ENCODE data around the gene SLC2A11.
A peak's percentile ranks its signal among the peaks of the same experiment; 100 is the strongest.

SLC2A11 gene

DNA sequence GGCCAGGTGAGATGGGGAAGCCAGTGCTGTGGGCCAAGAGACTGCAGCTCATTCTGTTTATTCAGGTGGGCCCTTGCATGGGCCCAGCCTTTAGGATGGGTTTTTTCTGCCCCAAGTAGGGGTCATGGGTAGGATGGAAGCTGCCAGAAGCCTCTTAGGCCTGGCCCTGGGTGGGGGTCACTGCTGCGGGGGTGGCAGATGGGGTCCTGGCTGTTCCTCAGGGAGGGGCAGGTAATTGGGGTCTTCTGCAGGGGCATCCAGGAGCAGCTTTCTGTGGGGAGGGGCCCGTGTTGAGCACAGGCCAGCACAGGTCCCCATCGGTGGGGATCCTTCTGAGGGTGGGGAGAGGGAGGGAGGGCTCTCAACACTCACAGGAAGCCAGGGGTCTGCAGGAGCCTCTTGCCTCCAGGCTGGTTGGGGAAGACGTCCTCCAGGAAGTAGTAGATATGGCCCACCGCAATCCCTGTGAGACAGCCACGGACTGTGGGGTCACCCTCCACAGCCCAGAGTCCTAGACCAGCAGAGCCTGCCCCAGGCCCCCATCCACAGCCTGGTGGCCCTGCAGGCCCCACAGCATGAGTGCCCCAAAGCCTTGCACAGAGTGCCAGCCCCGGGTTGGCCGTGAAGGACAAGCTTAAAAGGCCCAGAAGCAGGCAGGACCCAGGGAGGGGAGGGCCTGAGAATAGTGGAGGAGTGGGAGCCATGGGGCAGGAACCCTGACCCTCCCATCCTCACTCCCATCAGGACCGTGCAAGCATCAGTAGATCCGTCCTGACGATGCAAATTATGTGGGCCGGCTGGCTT lies 20.8 kb upstream of the SLC2A11 start:
- Mint-ChIP-seq H3K4me3 (peak overlapping the region; percentile 86), H3K4me1 (ENCODE audit: low read depth) (peaks cover 23% of the 10 kb centered on the region), H3K27ac (no peak overlapping the region), H3K27me3 (no peaks in the 10 kb centered on the region), H3K9me3 (no peaks in the 10 kb centered on the region), H3K36me3 (ENCODE audit: low read depth) (peaks cover 33% of the 10 kb centered on the region)
- DNase-seq: no peak

DNA sequence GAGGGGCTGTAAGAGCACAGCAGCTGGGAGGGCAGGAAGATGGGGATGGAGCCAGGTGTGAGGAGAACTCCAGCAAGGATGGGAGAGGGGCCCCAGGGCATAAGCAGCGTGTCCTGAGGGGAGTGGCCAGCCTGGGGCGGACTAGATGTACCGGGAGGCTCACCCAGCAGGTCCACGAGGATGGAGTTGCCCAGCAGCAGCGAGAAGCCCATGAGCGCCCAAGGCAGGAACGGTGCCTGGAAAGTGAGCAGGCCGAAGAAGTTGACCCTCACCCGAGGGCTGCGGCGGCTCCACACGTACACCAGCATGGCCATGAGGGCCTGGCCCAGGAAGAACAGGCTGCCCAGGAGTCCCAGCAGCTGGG lies 20.2 kb upstream of the SLC2A11 start:
- peaks cover 23% of the 10 kb centered on the region for H3K4me1 Mint-ChIP-seq (ENCODE audit: low read depth)
- H3K4me3 Mint-ChIP-seq: peak overlapping the region; percentile 86

DNA sequence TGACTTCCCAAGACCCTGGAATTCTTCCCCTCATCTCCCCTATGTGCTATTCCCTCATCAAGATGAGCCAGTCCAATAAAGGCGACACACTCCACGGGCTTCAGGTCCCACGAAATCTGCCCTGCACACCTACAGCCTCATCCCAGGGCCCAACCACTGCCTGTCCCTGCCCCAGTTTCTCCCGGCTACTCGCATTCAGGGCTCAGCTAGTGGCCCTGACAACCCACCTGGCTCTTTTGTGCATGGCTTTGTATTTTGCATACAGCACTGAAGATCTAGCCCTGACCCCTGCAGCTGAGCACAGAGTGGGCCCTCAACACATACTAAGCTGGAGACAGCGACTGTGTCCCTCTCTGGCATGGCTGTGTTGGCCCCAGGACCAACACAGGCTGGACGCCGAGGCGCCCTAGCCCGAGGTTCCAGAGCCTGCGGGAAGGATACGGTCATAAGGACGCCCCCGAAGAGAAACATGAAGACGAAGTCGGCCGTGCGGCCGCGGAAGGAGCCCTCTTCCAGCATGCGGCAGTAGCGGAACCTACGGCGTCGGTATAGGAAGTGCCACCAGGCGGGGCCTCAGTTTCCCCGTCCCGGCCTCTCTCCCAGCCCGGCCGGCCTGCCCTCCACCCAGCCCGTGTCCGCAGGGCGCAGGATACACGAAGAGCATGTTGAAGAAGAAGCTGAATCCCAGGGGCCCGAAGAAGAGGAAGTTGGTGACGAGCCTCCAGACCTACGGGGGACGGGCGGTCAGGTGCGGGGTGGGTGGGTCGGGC lies 19.6 kb upstream of the SLC2A11 start:
- peak; percentile 51 for DNase-seq
- H3K27ac Mint-ChIP-seq: peak overlapping the region; percentile 91
- H3K4me3 Mint-ChIP-seq: peak overlapping the region; percentile 86
- H3K27me3 Mint-ChIP-seq: no peaks in the 10 kb centered on the region
- H3K36me3 Mint-ChIP-seq (ENCODE audit: low read depth): peaks cover 29% of the 10 kb centered on the region
- H3K4me1 Mint-ChIP-seq (ENCODE audit: low read depth): peaks cover 23% of the 10 kb centered on the region
- H3K9me3 Mint-ChIP-seq: no peaks in the 10 kb centered on the region

More for the DNA sequence above, 20.2 kb upstream of the SLC2A11 start:
- H3K27ac Mint-ChIP-seq: no peak overlapping the region
- peaks cover 30% of the 10 kb centered on the region for H3K36me3 Mint-ChIP-seq (ENCODE audit: low read depth)
- H3K27me3 Mint-ChIP-seq: no peaks in the 10 kb centered on the region
- no peaks in the 10 kb centered on the region for H3K9me3 Mint-ChIP-seq
- DNase-seq: no peak

DNA sequence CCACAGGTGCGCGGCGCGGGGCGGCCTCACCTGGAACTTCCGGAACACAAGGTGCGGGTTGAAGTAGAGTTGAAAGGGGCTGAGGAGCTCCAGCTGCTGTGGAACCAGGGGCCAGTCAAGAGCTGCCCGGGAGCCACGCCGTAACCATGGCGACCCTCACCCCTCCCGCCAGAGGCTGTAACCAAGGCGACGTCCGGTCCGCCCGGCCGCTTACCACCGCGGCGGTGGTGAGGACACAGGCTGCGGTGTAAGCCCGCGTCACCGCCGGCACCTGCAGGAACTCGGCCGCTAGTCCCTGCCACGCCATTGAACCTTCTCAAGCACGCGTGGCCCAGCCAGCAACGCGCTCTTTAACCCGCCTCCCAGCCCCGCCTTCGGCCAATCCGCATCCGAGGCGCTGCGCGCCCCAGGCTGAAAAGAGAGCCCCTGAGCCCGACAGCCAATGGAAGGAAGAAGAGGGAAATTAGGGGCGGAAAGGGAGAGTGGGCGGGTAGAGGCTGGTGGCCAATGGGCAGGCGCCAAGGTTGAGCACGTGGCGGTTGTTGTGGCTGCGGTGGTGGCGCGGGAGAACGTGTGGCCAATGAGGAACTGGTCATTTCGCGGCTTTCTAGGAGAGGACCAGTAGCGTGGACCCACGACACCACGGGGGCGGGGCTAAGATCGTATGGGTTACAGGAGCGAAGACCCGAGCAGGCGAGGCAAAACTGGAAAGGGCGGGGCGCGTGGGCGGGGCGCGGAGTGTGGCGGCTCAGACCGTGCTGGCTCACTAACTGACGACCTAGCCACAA lies 18.8 kb upstream of the SLC2A11 start, which contains the start of gene DERL3:
TSS of gene DERL3 (minus strand) at position 326 of the 788 bp plus-strand sequence. CDS start at position 307, 19 bp downstream.
- no peaks in the 10 kb centered on the region for H3K9me3 Mint-ChIP-seq
- H3K27ac Mint-ChIP-seq: peak within 1 kb of the TSS; percentile 95
- H3K27me3 Mint-ChIP-seq: no peaks in the 10 kb centered on the region
- DNase-seq: peak; percentile 98
- H3K4me3 Mint-ChIP-seq: peak within 1 kb of the TSS; percentile 86
- peaks cover 23% of the 10 kb centered on the region for H3K4me1 Mint-ChIP-seq (ENCODE audit: low read depth)
- H3K36me3 Mint-ChIP-seq (ENCODE audit: low read depth): peaks cover 21% of the 10 kb centered on the region

DNA sequence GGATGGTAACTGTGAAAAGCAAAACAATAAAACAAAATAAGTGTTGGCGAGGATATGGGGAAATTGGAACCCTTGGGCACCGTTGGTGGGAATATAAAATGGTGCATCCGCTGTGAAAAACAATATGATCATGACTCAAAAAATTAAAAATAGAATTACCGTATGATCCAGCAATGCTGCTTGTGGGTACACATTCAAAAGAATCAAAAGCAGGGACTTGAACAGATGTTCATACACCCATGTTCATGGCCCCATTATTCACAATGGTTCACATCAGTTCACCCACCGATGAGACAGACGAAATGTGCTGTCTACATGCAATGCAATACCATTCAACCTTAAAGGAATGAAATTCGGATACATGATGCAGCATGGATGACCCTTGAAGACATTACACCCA lies 17.6 kb upstream of the SLC2A11 start:
- no peak for DNase-seq
- no peak overlapping the region for H3K4me3 Mint-ChIP-seq
- no peak overlapping the region for H3K27ac Mint-ChIP-seq
- H3K27me3 Mint-ChIP-seq: no peaks in the 10 kb centered on the region
- peaks cover 16% of the 10 kb centered on the region for H3K36me3 Mint-ChIP-seq (ENCODE audit: low read depth)
- peaks cover 23% of the 10 kb centered on the region for H3K4me1 Mint-ChIP-seq (ENCODE audit: low read depth)
- H3K9me3 Mint-ChIP-seq: no peaks in the 10 kb centered on the region

DNA sequence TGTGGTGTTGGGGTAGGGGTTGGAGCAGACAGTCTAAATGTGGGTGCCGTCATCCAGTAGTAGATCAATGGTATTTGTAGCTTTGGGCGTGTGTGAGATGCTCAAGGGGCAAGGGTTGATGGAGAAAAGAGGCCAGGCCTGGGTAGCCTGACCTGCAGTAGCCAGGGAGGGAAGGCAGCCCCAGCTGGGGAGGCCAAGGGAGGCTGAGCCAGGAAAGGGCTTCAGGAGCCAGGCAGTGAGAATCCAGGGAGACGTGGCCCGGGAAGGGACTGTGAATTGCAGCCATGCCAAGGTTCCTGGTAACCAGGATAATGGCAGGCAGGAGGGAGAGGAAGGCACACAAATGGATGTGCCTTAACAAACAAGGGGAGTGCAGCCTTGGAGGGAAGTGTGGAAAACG lies 16.4 kb upstream of the SLC2A11 start:
- Mint-ChIP-seq H3K4me3 (no peak overlapping the region), H3K4me1 (ENCODE audit: low read depth) (peaks cover 23% of the 10 kb centered on the region), H3K27me3 (no peaks in the 10 kb centered on the region), H3K27ac (no peak overlapping the region), H3K9me3 (no peaks in the 10 kb centered on the region), H3K36me3 (ENCODE audit: low read depth) (peaks cover 7% of the 10 kb centered on the region)
- DNase-seq: no peak

DNA sequence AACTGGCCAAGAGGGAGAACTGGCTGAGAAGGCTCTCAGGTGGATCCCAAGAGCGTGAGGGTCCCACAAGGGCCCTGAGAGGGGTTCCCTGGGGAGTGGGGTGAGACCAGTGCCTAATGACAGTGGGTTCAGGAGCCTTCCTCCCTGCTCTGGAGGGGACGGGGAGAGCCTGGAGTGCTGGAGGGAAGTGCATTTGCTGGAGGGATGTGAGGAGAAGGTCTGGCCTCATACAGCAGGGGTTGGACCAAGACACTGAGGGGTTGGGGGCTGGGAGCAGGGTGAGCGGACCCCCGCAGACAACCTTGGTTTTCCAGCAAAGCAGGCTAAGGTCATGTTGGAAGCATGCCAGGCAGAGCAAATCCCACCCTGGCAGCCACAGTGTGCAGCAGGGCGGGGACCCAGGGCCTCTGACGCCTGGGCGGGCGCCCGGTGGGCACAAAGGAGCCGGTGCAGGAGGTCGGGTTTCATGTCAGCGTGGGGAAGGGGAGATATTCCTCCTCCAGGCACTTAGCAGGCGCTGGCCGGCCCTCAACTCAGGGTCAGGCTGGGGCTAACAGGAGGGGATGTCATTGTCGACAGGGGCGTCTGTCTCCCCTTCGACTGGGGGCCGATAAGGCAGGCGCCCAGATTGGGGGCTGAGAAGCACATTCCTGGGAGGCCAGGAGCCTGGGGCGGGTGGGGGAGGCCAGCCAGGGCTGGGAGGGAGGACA lies 15.8 kb upstream of the SLC2A11 start:
- peaks cover 4% of the 10 kb centered on the region for H3K36me3 Mint-ChIP-seq (ENCODE audit: low read depth)
- no peak overlapping the region for H3K4me3 Mint-ChIP-seq
- H3K4me1 Mint-ChIP-seq (ENCODE audit: low read depth): peaks cover 23% of the 10 kb centered on the region
- no peaks in the 10 kb centered on the region for H3K9me3 Mint-ChIP-seq
- no peaks in the 10 kb centered on the region for H3K27me3 Mint-ChIP-seq
- H3K27ac Mint-ChIP-seq: no peak overlapping the region
- DNase-seq: no peak

DNA sequence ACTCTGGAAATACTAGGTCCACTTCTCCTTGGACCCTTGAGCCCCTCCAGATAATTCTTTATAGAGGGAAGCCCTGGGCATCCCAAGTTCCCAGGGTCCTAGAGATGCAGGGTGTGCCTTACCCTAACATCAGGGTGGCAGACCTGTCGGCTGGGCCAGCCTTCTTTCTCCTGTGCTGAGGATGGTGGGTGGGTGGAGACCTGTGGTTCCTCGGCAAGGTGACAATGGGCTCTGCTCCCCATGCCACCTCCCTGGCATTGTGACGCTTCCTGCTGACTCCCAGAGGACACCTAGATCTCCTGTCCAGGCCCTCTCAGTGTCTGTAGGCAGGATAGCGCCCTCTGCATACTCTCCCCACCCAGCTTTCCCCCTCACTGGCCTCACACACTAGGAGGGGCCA lies 15.1 kb upstream of the SLC2A11 start:
- H3K27ac Mint-ChIP-seq: no peak overlapping the region
- H3K36me3 Mint-ChIP-seq (ENCODE audit: low read depth): peaks cover 4% of the 10 kb centered on the region
- peaks cover 23% of the 10 kb centered on the region for H3K4me1 Mint-ChIP-seq (ENCODE audit: low read depth)
- H3K9me3 Mint-ChIP-seq: no peaks in the 10 kb centered on the region
- H3K27me3 Mint-ChIP-seq: no peaks in the 10 kb centered on the region
- DNase-seq: no peak
- H3K4me3 Mint-ChIP-seq: no peak overlapping the region

DNA sequence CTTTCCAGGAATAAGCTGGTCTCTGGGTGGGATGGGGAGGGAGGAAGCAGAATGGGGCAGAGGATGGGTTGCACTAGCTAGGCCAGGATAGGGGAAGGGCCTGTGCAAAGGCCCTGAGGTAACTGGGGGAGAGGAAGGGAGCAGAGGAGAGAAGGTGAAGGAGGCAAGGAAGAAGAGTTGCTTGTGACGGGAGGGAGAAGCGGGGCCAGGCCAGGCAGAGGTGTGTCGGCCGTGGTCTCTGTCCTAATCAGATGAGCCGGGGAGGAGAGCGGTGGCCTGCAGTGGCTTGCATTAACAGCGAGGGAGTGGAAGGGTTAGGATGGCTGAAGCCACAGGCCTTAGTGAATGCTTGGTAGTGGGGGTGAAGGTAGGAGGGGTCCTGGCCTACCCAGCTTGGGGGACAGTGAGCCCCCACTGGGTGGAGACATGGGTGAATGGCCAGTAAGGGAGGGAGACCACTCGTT lies 12.9 kb upstream of the SLC2A11 start:
- Mint-ChIP-seq H3K4me3 (no peak overlapping the region), H3K27me3 (no peaks in the 10 kb centered on the region), H3K9me3 (no peaks in the 10 kb centered on the region), H3K4me1 (ENCODE audit: low read depth) (peaks cover 4% of the 10 kb centered on the region), H3K27ac (no peak overlapping the region), H3K36me3 (ENCODE audit: low read depth) (no peaks in the 10 kb centered on the region)
- DNase-seq: no peak

DNA sequence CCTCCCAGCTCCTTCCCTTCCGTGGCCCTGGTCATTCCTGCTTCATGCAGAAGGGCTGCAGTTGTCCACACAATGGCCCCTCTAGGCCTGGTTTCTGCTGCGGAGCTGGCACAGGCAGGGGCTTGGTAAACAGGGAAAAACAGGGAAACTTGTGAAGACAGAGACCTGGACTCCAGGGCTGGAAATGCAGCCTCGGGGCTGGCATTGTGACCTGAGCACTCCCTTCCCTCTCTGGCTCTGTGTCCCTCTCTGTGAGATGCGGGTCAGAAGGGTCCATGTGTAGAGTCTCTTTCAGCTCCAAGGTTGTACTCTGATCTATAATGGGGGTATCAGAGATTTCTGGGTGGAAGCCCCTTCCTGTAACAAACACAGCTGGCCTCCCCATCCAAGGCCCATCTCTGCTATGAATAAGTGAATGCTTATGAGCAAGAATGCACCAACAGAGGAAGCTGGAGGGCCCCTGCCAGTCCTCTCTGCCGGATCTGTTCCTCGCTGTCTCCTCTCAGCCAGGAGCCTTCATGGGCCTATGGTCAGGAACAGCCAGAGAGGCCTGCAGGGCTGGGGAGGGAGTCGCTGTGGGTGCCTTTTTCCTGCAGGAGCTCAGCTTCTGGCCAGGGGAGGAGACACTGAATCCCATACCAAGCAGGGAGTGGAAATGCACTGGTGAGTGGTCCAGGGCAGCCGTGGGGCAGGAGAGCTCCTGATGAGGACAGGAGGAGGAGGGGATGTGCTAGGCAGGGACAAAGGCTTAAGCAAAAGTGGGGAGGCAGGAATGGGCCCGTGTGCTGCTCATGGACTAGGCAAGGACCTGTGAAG lies 12.2 kb upstream of the SLC2A11 start:
- H3K27ac Mint-ChIP-seq: no peak overlapping the region
- no peaks in the 10 kb centered on the region for H3K9me3 Mint-ChIP-seq
- no peaks in the 10 kb centered on the region for H3K36me3 Mint-ChIP-seq (ENCODE audit: low read depth)
- no peak for DNase-seq
- H3K27me3 Mint-ChIP-seq: no peaks in the 10 kb centered on the region
- peaks cover 2% of the 10 kb centered on the region for H3K4me1 Mint-ChIP-seq (ENCODE audit: low read depth)
- H3K4me3 Mint-ChIP-seq: no peak overlapping the region

DNA sequence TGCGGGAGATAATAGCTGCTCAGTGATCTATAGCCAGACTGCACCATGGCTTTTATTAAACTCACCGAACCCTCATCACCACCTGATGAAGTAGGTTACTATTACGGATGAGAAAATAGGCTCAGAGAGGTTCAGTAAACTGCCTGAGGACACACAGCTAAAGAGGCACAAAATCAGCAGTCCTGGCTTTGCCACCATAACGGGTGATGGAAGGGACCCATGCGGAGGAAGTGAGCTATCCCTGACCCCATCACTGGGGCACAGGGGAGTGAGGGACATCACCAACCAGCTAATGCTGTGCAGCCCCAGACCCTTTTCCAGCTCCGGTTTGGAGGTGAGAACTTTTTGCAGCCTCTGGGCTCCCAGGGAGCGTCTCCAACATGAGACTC lies 11.6 kb upstream of the SLC2A11 start:
- Mint-ChIP-seq H3K4me1 (ENCODE audit: low read depth) (peaks cover 2% of the 10 kb centered on the region), H3K27ac (no peak overlapping the region), H3K9me3 (no peaks in the 10 kb centered on the region), H3K27me3 (no peaks in the 10 kb centered on the region), H3K4me3 (no peak overlapping the region), H3K36me3 (ENCODE audit: low read depth) (no peaks in the 10 kb centered on the region)
- no peak for DNase-seq

DNA sequence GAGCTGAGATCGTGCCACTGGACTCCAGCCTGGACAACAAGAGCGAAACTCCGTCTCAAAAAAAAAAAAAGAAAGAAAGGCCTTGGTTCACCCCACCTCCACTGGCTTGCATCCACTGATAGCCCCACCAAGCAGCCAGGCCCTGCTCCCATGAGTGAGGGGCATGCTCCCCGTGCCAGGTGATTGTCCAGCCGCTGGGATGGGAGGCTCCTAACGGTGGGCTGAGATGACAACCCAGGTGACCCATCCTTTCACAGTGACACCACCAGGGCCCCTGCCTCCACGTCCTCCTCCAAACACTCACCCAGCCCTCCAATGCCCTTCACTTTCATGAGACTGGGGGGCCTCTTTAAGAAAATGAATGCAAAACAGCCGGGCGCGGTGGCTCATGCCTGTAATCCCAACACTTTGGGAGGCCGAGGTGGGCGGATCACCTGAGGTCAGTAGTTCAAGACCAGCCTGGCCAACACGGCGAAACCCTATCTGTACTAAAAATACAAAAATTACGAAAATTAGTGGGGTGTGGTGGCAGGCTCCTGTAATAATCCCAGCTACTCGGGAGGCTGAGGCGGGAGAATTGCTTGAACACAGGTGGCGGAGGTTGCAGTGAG lies 10.3 kb upstream of the SLC2A11 start:
- DNase-seq: no peak
- H3K27ac Mint-ChIP-seq: no peak overlapping the region
- H3K4me3 Mint-ChIP-seq: no peak overlapping the region
- H3K27me3 Mint-ChIP-seq: no peaks in the 10 kb centered on the region
- H3K4me1 Mint-ChIP-seq (ENCODE audit: low read depth): peaks cover 2% of the 10 kb centered on the region
- no peaks in the 10 kb centered on the region for H3K36me3 Mint-ChIP-seq (ENCODE audit: low read depth)
- H3K9me3 Mint-ChIP-seq: no peaks in the 10 kb centered on the region
